IPS-NIHi11 (cell line): ENCODE data around the gene BTG2.

Experiments
- DNase-seq: peaks from one replicate; pipeline ENCODE4 v3.0.0; 2012; ENCODE audit warnings: mixed read lengths, low spot score

BTG2 gene

GRCh38 chr1:203316626-203317093 is 11.3 kb downstream of the BTG2 start:
- DNase-seq, result no peak

- no peak for DNase-seq
Observed at GRCh38 chr1:203317429-203318228, 12.3 kb downstream of the BTG2 start.

GRCh38 chr1:203318229-203318517 is 12.9 kb downstream of the BTG2 start:
- DNase-seq, result no peak

GRCh38 chr1:203320591-203321272 is 15.4 kb downstream of the BTG2 start:
- DNase-seq, result peak; percentile 68

GRCh38 chr1:203321273-203322052 is 16.1 kb downstream of the BTG2 start:
- DNase-seq, result no peak

- no peak for DNase-seq
Observed at GRCh38 chr1:203322500-203323179, 17.3 kb downstream of the BTG2 start.

- no peak for DNase-seq
Observed at GRCh38 chr1:203323587-203323986, 18.3 kb downstream of the BTG2 start.

GRCh38 chr1:203324105-203325025 is 19.0 kb downstream of the BTG2 start:
- no peak for DNase-seq

- peak; percentile 34 for DNase-seq
Observed at GRCh38 chr1:203325026-203325417, 19.7 kb downstream of the BTG2 start.

- no peak for DNase-seq
Observed at GRCh38 chr1:203325418-203326091, 20.2 kb downstream of the BTG2 start.

- DNase-seq, result peak; percentile 95
Observed at GRCh38 chr1:203326830-203327683, 21.7 kb downstream of the BTG2 start.

- peak; percentile 64 for DNase-seq
Observed at GRCh38 chr1:203327684-203328457, 22.6 kb downstream of the BTG2 start.

- DNase-seq, result peak; percentile 59
Observed at GRCh38 chr1:203328714-203329122, 23.4 kb downstream of the BTG2 start.

- no peak for DNase-seq
Observed at GRCh38 chr1:203331224-203331623, 25.9 kb downstream of the BTG2 start.

GRCh38 chr1:203335503-203335902 is 30.2 kb downstream of the BTG2 start:
- DNase-seq, result no peak

- DNase-seq, result no peak
Observed at GRCh38 chr1:203336097-203336496, 30.8 kb downstream of the BTG2 start.

GRCh38 chr1:203338335-203339036 is 33.2 kb downstream of the BTG2 start:
- peak; percentile 80 for DNase-seq
